ENCODE data around the gene CDH26. TPM values are rescaled to one million over a fixed set of nuclear protein-coding genes. Genes with fewer than 3 reads are reported as not detected.
A peak's percentile ranks its signal among the peaks of the same experiment; 100 is the strongest.

Gene CDH26
- total and polyA plus RNA-seq, 9 of the 15 experiments (the other 6 are each of a cell fraction or from before 2014, with no cell fraction given) = 0.07 to 0.13 (median 0.10) TPM; not detected in 4

GRCh38 chr20:59933849-59934585, 24.2 kb upstream of the CDH26 start (continued):
- TF ChIP-seq ZNF644 (tag; IDR thresholded peaks at IDR 0.05; ENCODE audit: low read depth) (no peak), COPS2 (conservative IDR thresholded peaks at IDR 0.05) (no peak), POLR3A (IDR thresholded peaks at IDR 0.05; ENCODE audit: borderline replicate concordance, extremely low read depth, insufficient read depth, insufficient read length) (no peak), NCOR1 (IDR thresholded peaks at IDR 0.05) (no peak), CBX3 (IDR thresholded peaks at IDR 0.05; ENCODE audit: borderline replicate concordance in 1 of 2, low read length in 2 of 2) (no peak), TAF15 (IDR thresholded peaks at IDR 0.05; ENCODE audit: low read depth, low read length) (no peak), POLR2G (IDR thresholded peaks at IDR 0.05; ENCODE audit: low read depth, low read length) (peak; percentile 63), ATF1 (CRISPR knock-in tag; IDR thresholded peaks at IDR 0.05) (no peak), ATF1 (tag; IDR thresholded peaks at IDR 0.05) (0 out of 2 replicates have a peak, but pooled peaks have one; percentile 26), BHLHE40 (IDR thresholded peaks at IDR 0.05; ENCODE audit: low read length) (peak; percentile 52; the same call in 1 of the 2 replicates), ZC3H11A (IDR thresholded peaks at IDR 0.05; ENCODE audit: low read depth, low read length) (no peak), ZNF586 (CRISPR knock-in tag; conservative IDR thresholded peaks at IDR 0.05) (no peak), STAT5B (CRISPR knock-in tag; IDR thresholded peaks at IDR 0.05) (no peak), ZNF395 (CRISPR knock-in tag; IDR thresholded peaks at IDR 0.05) (no peak), MBD1 (CRISPR knock-in tag; IDR thresholded peaks at IDR 0.05) (0 out of 2 replicates have a peak, but pooled peaks have one; percentile 64), TSHZ1 (CRISPR knock-in tag; IDR thresholded peaks at IDR 0.05) (no peak)
- TF ChIP-seq, protein P1, sequence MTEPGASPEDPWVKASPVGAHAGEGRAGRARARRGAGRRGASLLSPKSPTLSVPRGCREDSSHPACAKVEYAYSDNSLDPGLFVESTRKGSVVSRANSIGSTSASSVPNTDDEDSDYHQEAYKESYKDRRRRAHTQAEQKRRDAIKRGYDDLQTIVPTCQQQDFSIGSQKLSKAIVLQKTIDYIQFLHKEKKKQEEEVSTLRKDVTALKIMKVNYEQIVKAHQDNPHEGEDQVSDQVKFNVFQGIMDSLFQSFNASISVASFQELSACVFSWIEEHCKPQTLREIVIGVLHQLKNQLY (CRISPR knock-in tag; conservative IDR thresholded peaks at IDR 0.05) = no peak
- TF ChIP-seq, protein P2, sequence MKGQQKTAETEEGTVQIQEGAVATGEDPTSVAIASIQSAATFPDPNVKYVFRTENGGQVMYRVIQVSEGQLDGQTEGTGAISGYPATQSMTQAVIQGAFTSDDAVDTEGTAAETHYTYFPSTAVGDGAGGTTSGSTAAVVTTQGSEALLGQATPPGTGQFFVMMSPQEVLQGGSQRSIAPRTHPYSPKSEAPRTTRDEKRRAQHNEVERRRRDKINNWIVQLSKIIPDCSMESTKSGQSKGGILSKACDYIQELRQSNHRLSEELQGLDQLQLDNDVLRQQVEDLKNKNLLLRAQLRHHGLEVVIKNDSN (CRISPR knock-in tag; IDR thresholded peaks at IDR 0.05) = no peak
